ENCODE measurements around the gene AKAP6.

GRCh38 chr14:32331206-32331605 is 2.1 kb downstream of the AKAP6 start:
- TF ChIP-seq POLR2A (IDR thresholded peaks at IDR 0.05; ENCODE audit: control extremely low read depth in 1 of 2, low read depth in 2 of 2, low read length in 2 of 2), result no peak
- TF ChIP-seq, protein P1, sequence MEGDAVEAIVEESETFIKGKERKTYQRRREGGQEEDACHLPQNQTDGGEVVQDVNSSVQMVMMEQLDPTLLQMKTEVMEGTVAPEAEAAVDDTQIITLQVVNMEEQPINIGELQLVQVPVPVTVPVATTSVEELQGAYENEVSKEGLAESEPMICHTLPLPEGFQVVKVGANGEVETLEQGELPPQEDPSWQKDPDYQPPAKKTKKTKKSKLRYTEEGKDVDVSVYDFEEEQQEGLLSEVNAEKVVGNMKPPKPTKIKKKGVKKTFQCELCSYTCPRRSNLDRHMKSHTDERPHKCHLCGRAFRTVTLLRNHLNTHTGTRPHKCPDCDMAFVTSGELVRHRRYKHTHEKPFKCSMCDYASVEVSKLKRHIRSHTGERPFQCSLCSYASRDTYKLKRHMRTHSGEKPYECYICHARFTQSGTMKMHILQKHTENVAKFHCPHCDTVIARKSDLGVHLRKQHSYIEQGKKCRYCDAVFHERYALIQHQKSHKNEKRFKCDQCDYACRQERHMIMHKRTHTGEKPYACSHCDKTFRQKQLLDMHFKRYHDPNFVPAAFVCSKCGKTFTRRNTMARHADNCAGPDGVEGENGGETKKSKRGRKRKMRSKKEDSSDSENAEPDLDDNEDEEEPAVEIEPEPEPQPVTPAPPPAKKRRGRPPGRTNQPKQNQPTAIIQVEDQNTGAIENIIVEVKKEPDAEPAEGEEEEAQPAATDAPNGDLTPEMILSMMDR (IDR thresholded peaks at IDR 0.05; ENCODE audit: control extremely low read depth in 1 of 3, insufficient read depth in 1 of 3, low read depth in 1 of 3, low read length in 3 of 3), result no peak
- TF ChIP-seq SIN3A (conservative IDR thresholded peaks at IDR 0.05 in 1 of 2, IDR thresholded peaks at IDR 0.05 in 1 of 2; ENCODE audit: low read depth in 1 of 2, low read length in 2 of 2), result no peak
- TF ChIP-seq NRF1 (IDR thresholded peaks at IDR 0.05; ENCODE audit: low read depth, low read length), result no peak
- TF ChIP-seq USF2 (IDR thresholded peaks at IDR 0.05; ENCODE audit: low read length), result no peak
